ENCODE measurements around the gene DSCAML1. TPM values are rescaled to one million over a fixed set of nuclear protein-coding genes. Genes with fewer than 3 reads are reported as not detected.

DSCAML1 gene
- total RNA-seq, 2 experiments from 2014 or later = not detected

- no peaks in the 10 kb centered on the region for H3K36me3 ChIP-seq (ENCODE audit: insufficient read depth, low read length)
- ChIA-PET CTCF (ENCODE audit: unreplicated experiment) (no interaction called here), POLR2A (no interaction called here)
- no peak for TF ChIP-seq CTCF (conservative IDR thresholded peaks at IDR 0.05; ENCODE audit: low read length)
- TF ChIP-seq EZH2phosphoT487 (IDR thresholded peaks at IDR 0.05; ENCODE audit: borderline replicate concordance, low read depth, low read length) = no peak
- H3K4me3 ChIP-seq (ENCODE audit: low read depth, low read length, poor library complexity, severe bottlenecking) = no peak overlapping the region
- BruUV-seq (replicated peaks) = no TSS peak
- no peaks in the 10 kb centered on the region for H3K9me3 ChIP-seq (ENCODE audit: low read length)
- H3K9me2 ChIP-seq (ENCODE audit: insufficient read depth, low read length) = no peaks in the 10 kb centered on the region
- intact Hi-C loops (cut with micrococcal nuclease; ENCODE audit: unreplicated experiment) = no loop called here
- H2AFZ ChIP-seq (ENCODE audit: low read length) = no peak overlapping the region
- H3K4me2 ChIP-seq (ENCODE audit: low read length) = no peak overlapping the region
- H3K4me1 ChIP-seq (ENCODE audit: insufficient read depth, low read length, poor library complexity, severe bottlenecking) = no peaks in the 10 kb centered on the region
- no peak overlapping the region for H3K27ac ChIP-seq (ENCODE audit: low read depth, low read length, poor library complexity, severe bottlenecking)
- no peaks in the 10 kb centered on the region for H4K20me1 ChIP-seq (ENCODE audit: insufficient read depth, low read length)
- DNase-seq (ENCODE audit: low spot score) = no peak
- no peaks in the 10 kb centered on the region for H3K79me2 ChIP-seq (ENCODE audit: insufficient read depth, low read depth, low read length)
Observed at GRCh38 chr11:117826832-117827231, 29.8 kb upstream of the DSCAML1 start.

- Histone ChIP-seq H3K9me3 (ENCODE audit: low read length) (no peaks in the 10 kb centered on the region), H3K4me2 (ENCODE audit: low read length) (no peak overlapping the region), H3K9me2 (ENCODE audit: insufficient read depth, low read length) (no peaks in the 10 kb centered on the region), H3K4me1 (ENCODE audit: insufficient read depth, low read length, poor library complexity, severe bottlenecking) (no peaks in the 10 kb centered on the region), H3K36me3 (ENCODE audit: insufficient read depth, low read length) (no peaks in the 10 kb centered on the region), H2AFZ (ENCODE audit: low read length) (no peak overlapping the region), H3K27ac (ENCODE audit: low read depth, low read length, poor library complexity, severe bottlenecking) (no peak overlapping the region), H3K79me2 (ENCODE audit: insufficient read depth, low read depth, low read length) (no peaks in the 10 kb centered on the region), H4K20me1 (ENCODE audit: insufficient read depth, low read length) (no peaks in the 10 kb centered on the region), H3K4me3 (ENCODE audit: low read depth, low read length, poor library complexity, severe bottlenecking) (no peak overlapping the region)
- BruUV-seq (replicated peaks) = no TSS peak
- POLR2A ChIA-PET = no interaction called here
- no peak for DNase-seq (ENCODE audit: low spot score)
- TF ChIP-seq EZH2phosphoT487 (IDR thresholded peaks at IDR 0.05; ENCODE audit: borderline replicate concordance, low read depth, low read length) (no peak), CTCF (conservative IDR thresholded peaks at IDR 0.05; ENCODE audit: low read length) (no peak)
- intact Hi-C loops (cut with micrococcal nuclease; ENCODE audit: unreplicated experiment) = no loop called here
- CTCF ChIA-PET (ENCODE audit: unreplicated experiment) = no interaction called here
Observed at GRCh38 chr11:117826190-117826570, 29.2 kb upstream of the DSCAML1 start.

GRCh38 chr11:117825538-117826189 is 28.6 kb upstream of the DSCAML1 start:
- DNase-seq (ENCODE audit: low spot score) = no peak

More at GRCh38 chr11:117825538-117826189, 28.6 kb upstream of the DSCAML1 start:
- CTCF ChIA-PET (ENCODE audit: unreplicated experiment) = interaction anchor here (1.1 kb wide), 1 partner anchor 10 kb away, joined by 3 read pairs; no protein-coding TSS in a partner anchor
- Histone ChIP-seq H2AFZ (ENCODE audit: low read length) (no peak overlapping the region), H3K79me2 (ENCODE audit: insufficient read depth, low read depth, low read length) (no peaks in the 10 kb centered on the region), H3K9me2 (ENCODE audit: insufficient read depth, low read length) (no peaks in the 10 kb centered on the region), H3K27ac (ENCODE audit: low read depth, low read length, poor library complexity, severe bottlenecking) (no peak overlapping the region), H3K4me2 (ENCODE audit: low read length) (no peak overlapping the region), H3K4me1 (ENCODE audit: insufficient read depth, low read length, poor library complexity, severe bottlenecking) (no peaks in the 10 kb centered on the region), H3K36me3 (ENCODE audit: insufficient read depth, low read length) (no peaks in the 10 kb centered on the region), H4K20me1 (ENCODE audit: insufficient read depth, low read length) (no peaks in the 10 kb centered on the region), H3K4me3 (ENCODE audit: low read depth, low read length, poor library complexity, severe bottlenecking) (no peak overlapping the region), H3K9me3 (ENCODE audit: low read length) (no peaks in the 10 kb centered on the region)
- BruUV-seq (replicated peaks) = no TSS peak
- intact Hi-C loops (cut with micrococcal nuclease; ENCODE audit: unreplicated experiment) = no loop called here
- TF ChIP-seq CTCF (conservative IDR thresholded peaks at IDR 0.05; ENCODE audit: low read length) = no peak
- no peak for TF ChIP-seq EZH2phosphoT487 (IDR thresholded peaks at IDR 0.05; ENCODE audit: borderline replicate concordance, low read depth, low read length)
- POLR2A ChIA-PET = no interaction called here

Data from OCI-LY7 (cell line).